SK-N-MC (cell line): ENCODE data around the gene TIAM1.

Experiments used
- EZH2 ChIP-seq: fragments of 200-600 bp; sonication (generic); IDR thresholded peaks from one replicate; pipeline ENCODE4 v1.6.1; 2017; ENCODE audit warnings: antibody characterized with exemption
- FOXP2 ChIP-seq: optimal IDR thresholded peaks from 2 replicates; pipeline ENCODE3; 2011; ENCODE audit warnings: mild to moderate bottlenecking, moderate library complexity; ENCODE audit not compliant: insufficient read depth; ENCODE audit errors: extremely low read length, control extremely low read depth
- POLR2AphosphoS5 ChIP-seq: IDR thresholded peaks from 2 replicates; pipeline ENCODE4 v1.6.1; 2012; ENCODE audit warnings: mild to moderate bottlenecking, low read depth, low read length, borderline replicate concordance

DNA sequence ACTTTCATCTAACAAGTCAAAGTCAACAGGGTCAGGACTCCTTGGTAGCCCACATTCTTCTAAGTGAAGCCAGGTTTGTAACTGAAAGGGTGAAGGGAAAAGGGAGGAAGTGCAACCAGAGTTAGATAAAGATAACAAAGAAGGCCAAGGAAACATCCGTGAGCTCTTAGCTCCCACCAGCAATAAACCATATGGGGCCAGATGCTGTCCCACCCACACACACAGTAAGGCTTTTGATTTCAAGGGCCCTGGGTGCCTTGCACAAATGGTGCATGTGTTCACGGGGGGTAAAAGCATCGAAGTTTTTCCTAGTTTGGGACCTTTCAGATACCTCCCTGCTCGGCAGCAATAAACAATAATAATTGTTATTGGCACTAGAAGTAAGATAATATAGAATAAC, 5.1 kb upstream of the TIAM1 start:
- TF ChIP-seq EZH2 = no peak
- no peak for TF ChIP-seq POLR2AphosphoS5
- no peak for TF ChIP-seq FOXP2
